Adrenal gland (tissue), 5 donors: Measurements from ENCODE around the gene EYS.

Source experiments
- POLR2A ChIP-seq, 2 donors: fragments of 450-650 bp; IDR thresholded peaks; one replicate each; pipeline ENCODE4 v1.6.1; 2017; ENCODE audit warnings: antibody characterized with exemption in 2 of 2, mild to moderate bottlenecking in 2 of 2, moderate library complexity in 1 of 2
- TF ChIP-seq, protein P1 (sequence below), 6 experiments: fragments of 450-650 bp in 4 of 6; fragments of 200-600 bp in 2 of 6; sonication (generic) in 1 of 6; IDR thresholded peaks; 1 replicate in 5 of 6; 2 replicates in 1 of 6; pipeline versions ENCODE4 v1.5.1 to v1.8.0; 2016 to 2021; ENCODE audit warnings: antibody characterized with exemption in 6 of 6, mild to moderate bottlenecking in 2 of 6, moderate library complexity in 1 of 6
- donor health status: DM: no; HTN: no; CAD: no.

DNA sequence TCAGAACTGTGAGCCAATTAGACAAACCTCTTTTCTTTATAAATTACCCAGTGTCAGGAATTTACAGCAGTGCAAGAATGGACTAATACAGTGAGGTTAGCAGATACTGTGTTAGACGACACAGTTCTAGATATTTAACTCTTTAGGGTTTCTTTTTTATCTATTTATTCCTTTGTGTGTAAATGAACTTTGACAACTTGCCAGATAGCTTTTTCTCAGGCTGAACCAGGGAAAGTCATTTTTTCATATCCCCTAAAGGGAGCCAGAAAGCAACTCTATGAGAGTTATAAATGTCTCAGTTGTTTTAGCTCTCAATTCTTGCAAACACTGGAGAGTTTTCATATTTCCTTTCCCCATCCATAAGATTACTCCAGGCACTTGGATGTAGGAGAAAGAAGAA is 1794.1 kb downstream of the EYS start:
- TF ChIP-seq, protein P1, sequence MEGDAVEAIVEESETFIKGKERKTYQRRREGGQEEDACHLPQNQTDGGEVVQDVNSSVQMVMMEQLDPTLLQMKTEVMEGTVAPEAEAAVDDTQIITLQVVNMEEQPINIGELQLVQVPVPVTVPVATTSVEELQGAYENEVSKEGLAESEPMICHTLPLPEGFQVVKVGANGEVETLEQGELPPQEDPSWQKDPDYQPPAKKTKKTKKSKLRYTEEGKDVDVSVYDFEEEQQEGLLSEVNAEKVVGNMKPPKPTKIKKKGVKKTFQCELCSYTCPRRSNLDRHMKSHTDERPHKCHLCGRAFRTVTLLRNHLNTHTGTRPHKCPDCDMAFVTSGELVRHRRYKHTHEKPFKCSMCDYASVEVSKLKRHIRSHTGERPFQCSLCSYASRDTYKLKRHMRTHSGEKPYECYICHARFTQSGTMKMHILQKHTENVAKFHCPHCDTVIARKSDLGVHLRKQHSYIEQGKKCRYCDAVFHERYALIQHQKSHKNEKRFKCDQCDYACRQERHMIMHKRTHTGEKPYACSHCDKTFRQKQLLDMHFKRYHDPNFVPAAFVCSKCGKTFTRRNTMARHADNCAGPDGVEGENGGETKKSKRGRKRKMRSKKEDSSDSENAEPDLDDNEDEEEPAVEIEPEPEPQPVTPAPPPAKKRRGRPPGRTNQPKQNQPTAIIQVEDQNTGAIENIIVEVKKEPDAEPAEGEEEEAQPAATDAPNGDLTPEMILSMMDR (IDR thresholded peaks at IDR 0.05) = no peak
- no peak for TF ChIP-seq POLR2A (IDR thresholded peaks at IDR 0.05)
